Measurements from ENCODE around the gene TOMT. TPM values are rescaled to one million over a fixed set of nuclear protein-coding genes. Genes with fewer than 3 reads are reported as not detected.

Gene TOMT
- total RNA-seq, 8 experiments from 2014 or later: not detected

- ATAC-seq (replicated peaks in 6 of 8): no peak
- in situ Hi-C loops (cut with MboI; ENCODE audit: low pct_unique_long_range_greater_than_20kb in 2 of 9, low sequenced_read_pairs in 9 of 9, unreplicated experiment in 9 of 9): no loop called here
- WGBS, 10 experiments: 62 to 100% (median 83%) methylated on average over 1 to 3 of the region's 3 CpGs; no CpG with 5 or more reads in 2 of the 10 experiments
- H3K4me3 ChIP-seq: no peak overlapping the region
- no peak overlapping the region for H3K27ac ChIP-seq
- peaks cover 11 to 17% of the 10 kb centered on the region in 2 donors for H3K4me1 ChIP-seq (replicated peaks in 1 of 2)
These were observed 5.7 kb upstream of the TOMT start for GRCh38 chr11:72100009-72100408.

GRCh38 chr11:72100462-72100861, 5.3 kb upstream of the TOMT start:
- 78 to 100% (median 92%) methylated on average over 1 of the region's 1 CpG; no CpG with 5 or more reads in 4 of the 10 experiments for WGBS, 10 experiments
- H3K27ac ChIP-seq: no peak overlapping the region
- H3K4me1 ChIP-seq (replicated peaks in 1 of 2): peaks cover 11 to 17% of the 10 kb centered on the region in 2 donors
- no peak overlapping the region for H3K4me3 ChIP-seq
- no peak for ATAC-seq (replicated peaks in 6 of 8)
- in situ Hi-C loops (cut with MboI; ENCODE audit: low pct_unique_long_range_greater_than_20kb in 2 of 9, low sequenced_read_pairs in 9 of 9, unreplicated experiment in 9 of 9): no loop called here

- 29 to 70% (median 50%) methylated on average over 1 to 3 of the region's 4 CpGs; no CpG with 5 or more reads in 1 of the 10 experiments for WGBS, 10 experiments
- Histone ChIP-seq H3K4me3 (peak overlapping the region; percentile 85 to 95 (median 91)), H3K27ac (peak overlapping the region in 1 of 2 donors; percentile 96), H3K4me1 (replicated peaks in 1 of 2) (peaks cover 11 to 17% of the 10 kb centered on the region in 2 donors)
- in situ Hi-C loops (cut with MboI; ENCODE audit: low pct_unique_long_range_greater_than_20kb in 2 of 9, low sequenced_read_pairs in 9 of 9, unreplicated experiment in 9 of 9): no loop called here
- ATAC-seq (replicated peaks in 6 of 8): no peak
These were observed 3.6 kb upstream of the TOMT start for GRCh38 chr11:72102162-72102561.

- 0 to 4% (median 0%) methylated on average over 1 to 8 of the region's 9 CpGs; no CpG with 5 or more reads in 2 of the 10 experiments for WGBS, 10 experiments
- no peak for ATAC-seq (replicated peaks in 6 of 8)
- Histone ChIP-seq H3K4me3 (peak overlapping the region; percentile 85 to 95 (median 91)), H3K27ac (peak overlapping the region; percentile 95 to 96), H3K4me1 (replicated peaks in 1 of 2) (peaks cover 11 to 17% of the 10 kb centered on the region in 2 donors)
- in situ Hi-C loops (cut with MboI; ENCODE audit: low pct_unique_long_range_greater_than_20kb in 2 of 9, low sequenced_read_pairs in 9 of 9, unreplicated experiment in 9 of 9): no loop called here
These were observed 3.1 kb upstream of the TOMT start for GRCh38 chr11:72102631-72102945.

- Histone ChIP-seq H3K4me1 (replicated peaks in 1 of 2) (peaks cover 11 to 17% of the 10 kb centered on the region in 2 donors), H3K27ac (peak within 1 kb of the TSS; percentile 95 to 96), H3K4me3 (peak within 1 kb of the TSS; percentile 85 to 95 (median 91))
- in situ Hi-C loops (cut with MboI; ENCODE audit: low pct_unique_long_range_greater_than_20kb in 2 of 9, low sequenced_read_pairs in 9 of 9, unreplicated experiment in 9 of 9): no loop called here
- WGBS, 10 experiments: 0 to 40% (median 16%) methylated on average over 3 to 18 of the region's 64 CpGs; no CpG with 5 or more reads in 4 of the 10 experiments
- ATAC-seq (replicated peaks in 6 of 8): peak; percentile 86 to 98 (median 96)
These were observed 2.6 kb upstream of the TOMT start, which contains the start of gene LAMTOR1 for GRCh38 chr11:72102946-72103753. LAMTOR1 (minus strand) TSS chr11:72103297; CDS start chr11:72103224, 73 bp downstream.

GRCh38 chr11:72103754-72104167, 2.0 kb upstream of the TOMT start:
- in situ Hi-C loops (cut with MboI; ENCODE audit: low pct_unique_long_range_greater_than_20kb in 2 of 9, low sequenced_read_pairs in 9 of 9, unreplicated experiment in 9 of 9): no loop called here
- 64 to 100% (median 94%) methylated on average over 1 to 6 of the region's 11 CpGs; no CpG with 5 or more reads in 4 of the 10 experiments for WGBS, 10 experiments

GRCh38 chr11:72111300-72112142, 5.8 kb downstream of the TOMT start:
- peak overlapping the region; percentile 99 for H3K27ac ChIP-seq
- peak overlapping the region; percentile 58 to 82 (median 74) for H3K4me3 ChIP-seq
- in situ Hi-C loops (cut with MboI; ENCODE audit: low pct_unique_long_range_greater_than_20kb in 2 of 9, low sequenced_read_pairs in 9 of 9, unreplicated experiment in 9 of 9): no loop called here
- H3K4me1 ChIP-seq (replicated peaks in 1 of 2): peaks cover 5 to 7% of the 10 kb centered on the region in 2 donors
- 0 to 23% (median 2%) methylated on average over 2 to 9 of the region's 10 CpGs; no CpG with 5 or more reads in 1 of the 10 experiments for WGBS, 10 experiments
- peak in 2 of 8 experiments; percentile 1 for ATAC-seq (replicated peaks in 6 of 8)

More at GRCh38 chr11:72103754-72104167, 2.0 kb upstream of the TOMT start:
- H3K4me3 ChIP-seq: peak overlapping the region; percentile 18 to 85 (median 21)
- peak overlapping the region; percentile 90 to 91 for H3K27ac ChIP-seq
- ATAC-seq (replicated peaks in 6 of 8): no peak
- H3K4me1 ChIP-seq (replicated peaks in 1 of 2): peaks cover 11 to 17% of the 10 kb centered on the region in 2 donors

- Histone ChIP-seq H3K27ac (peak within 1 kb of the TSS; percentile 99), H3K4me3 (peak within 1 kb of the TSS; percentile 58 to 82 (median 74)), H3K4me1 (replicated peaks in 1 of 2) (peaks cover 5 to 7% of the 10 kb centered on the region in 2 donors)
- ATAC-seq (replicated peaks in 6 of 8): peak; percentile 85 to 94 (median 91)
- in situ Hi-C loops (cut with MboI; ENCODE audit: low pct_unique_long_range_greater_than_20kb in 2 of 9, low sequenced_read_pairs in 9 of 9, unreplicated experiment in 9 of 9): no loop called here
- WGBS, 10 experiments: 0 to 3% (median 2%) methylated on average over 1 to 27 of the region's 49 CpGs; no CpG with 5 or more reads in 2 of the 10 experiments
These were observed 6.6 kb downstream of the TOMT start, which contains the start of gene ANAPC15 for GRCh38 chr11:72112143-72112977. ANAPC15 (minus strand) TSS chr11:72112695; CDS start chr11:72111276, 1,419 bp downstream.

GRCh38 chr11:72112978-72113808, 7.5 kb downstream of the TOMT start:
- in situ Hi-C loops (cut with MboI; ENCODE audit: low pct_unique_long_range_greater_than_20kb in 2 of 9, low sequenced_read_pairs in 9 of 9, unreplicated experiment in 9 of 9): no loop called here
- Histone ChIP-seq H3K27ac (peak overlapping the region; percentile 99), H3K4me3 (peak overlapping the region; percentile 58 to 82 (median 74)), H3K4me1 (replicated peaks in 1 of 2) (peaks cover 12 to 15% of the 10 kb centered on the region in 2 donors)
- peak in 1 of 8 experiments; percentile 1 for ATAC-seq (replicated peaks in 6 of 8)
- WGBS, 10 experiments: 25 to 92% (median 56%) methylated on average over 1 to 6 of the region's 9 CpGs

- H3K4me3 ChIP-seq: no peak overlapping the region
- in situ Hi-C loops (cut with MboI; ENCODE audit: low pct_unique_long_range_greater_than_20kb in 2 of 9, low sequenced_read_pairs in 9 of 9, unreplicated experiment in 9 of 9): no loop called here
- peaks cover 21 to 26% of the 10 kb centered on the region in 2 donors for H3K4me1 ChIP-seq (replicated peaks in 1 of 2)
- peak in 1 of 8 experiments; percentile 0 for ATAC-seq (replicated peaks in 6 of 8)
- 29 to 100% (median 80%) methylated on average over 1 of the region's 1 CpG; no CpG with 5 or more reads in 6 of the 10 experiments for WGBS, 10 experiments
- no peak overlapping the region for H3K27ac ChIP-seq
These were observed 8.8 kb downstream of the TOMT start for GRCh38 chr11:72114570-72114969.

GRCh38 chr11:72116019-72116755, 10.5 kb downstream of the TOMT start:
- Histone ChIP-seq H3K4me3 (no peak overlapping the region), H3K27ac (no peak overlapping the region), H3K4me1 (replicated peaks in 1 of 2) (peaks cover 21 to 26% of the 10 kb centered on the region in 2 donors)
- WGBS, 10 experiments: 63 to 100% (median 89%) methylated on average over 1 to 6 of the region's 6 CpGs; no CpG with 5 or more reads in 1 of the 10 experiments
- in situ Hi-C loops (cut with MboI; ENCODE audit: low pct_unique_long_range_greater_than_20kb in 2 of 9, low sequenced_read_pairs in 9 of 9, unreplicated experiment in 9 of 9): no loop called here
- ATAC-seq (replicated peaks in 6 of 8): no peak
